NOMO-1 treated with dmso at 0.1 percent for 144 hours (cell line): ENCODE results near the gene MRNIP.
"Not testable (repeated sequence)": the region's sequence is repeated elsewhere in the genome, so short reads cannot be mapped to it uniquely, and the experiment has no call there.

ENCODE experiments used
- DNase-seq: peaks from one replicate; lab custom pipeline; 2025; ENCODE audit not compliant: unreplicated experiment; lab: John Stamatoyannopoulos, UW

The MRNIP gene

GRCh38 chr5:179795049-179795862 is 63.4 kb downstream of the MRNIP start:
- no peak for DNase-seq

- no peak for DNase-seq
These were observed 64.0 kb downstream of the MRNIP start for GRCh38 chr5:179794575-179794974.

GRCh38 chr5:179794171-179794570 is 64.4 kb downstream of the MRNIP start:
- DNase-seq, result no peak

- peak; percentile 90 for DNase-seq
These were observed 65.0 kb downstream of the MRNIP start, which contains the start of gene LTC4S for GRCh38 chr5:179793468-179794139. Gene LTC4S, plus strand, starts transcription at chr5:179793986. Its CDS starts 95 bp downstream, at chr5:179794081.

GRCh38 chr5:179792612-179793467 is 65.8 kb downstream of the MRNIP start:
- DNase-seq, result peak; percentile 18

GRCh38 chr5:179791881-179792611 is 66.6 kb downstream of the MRNIP start:
- no peak for DNase-seq

GRCh38 chr5:179789278-179789677 is 69.3 kb downstream of the MRNIP start:
- DNase-seq, result not testable (repeated sequence)

GRCh38 chr5:179788193-179788854 is 70.3 kb downstream of the MRNIP start:
- no peak for DNase-seq
